Measurements from ENCODE around the gene FBXL14. TPM values are rescaled to one million over a fixed set of nuclear protein-coding genes. Genes with fewer than 3 reads are reported as not detected.

Gene FBXL14
- total RNA-seq (2016; rRNA removed; fragmentation: Illumina TruSeq; extraction: Trizol) (5.5 and 7.0 TPM in 2 replicates), polyA plus RNA-seq (2011; rRNA removed) (7.2 and 7.4 TPM in 2 replicates), polyA minus RNA-seq (2011; rRNA and poly(A)+ RNA removed; ENCODE audit: low replicate concordance) (24.9 and 37.9 TPM in 2 replicates), Bru-seq, nascent RNA (percentile 45 among the genes with signal in this experiment), BruChase-seq, experiment 1, labeled RNA remaining after a 6-hour chase (percentile 59 among the genes with signal in this experiment), BruChase-seq, experiment 2, labeled RNA remaining after a 2-hour chase (percentile 56 among the genes with signal in this experiment)
- total RNA-seq (2016; cell fraction: cytosol; rRNA removed; fragmentation: Illumina TruSeq; extraction: Trizol; ENCODE audit: low read depth), result 1.6 TPM in 2 replicates
- total RNA-seq (2016; cell fraction: insoluble cytoplasmic fraction; rRNA removed; fragmentation: Illumina TruSeq; extraction: Trizol), result 5.8 and 6.3 TPM in 2 replicates
- 7.3 and 8.4 TPM in 2 replicates for total RNA-seq (2016; cell fraction: membrane; rRNA removed; fragmentation: Illumina TruSeq; extraction: Trizol)
- total RNA-seq (2016; cell fraction: nucleus; rRNA removed; fragmentation: Illumina TruSeq; extraction: Trizol), result 3.5 and 4.2 TPM in 2 replicates
- 5.7 and 11.0 TPM in 2 replicates for polyA plus RNA-seq (2011; cell fraction: cytosol; rRNA removed)
- polyA plus RNA-seq (2011; cell fraction: nucleus; rRNA removed), result 4.8 and 5.6 TPM in 2 replicates
- polyA plus RNA-seq (2012), result 1.5 and 3.4 TPM in 2 replicates
- polyA plus RNA-seq (2016; cell fraction: cytosol; fragmentation: Illumina TruSeq; extraction: Trizol; ENCODE audit: low read depth), result 1.3 and 1.5 TPM in 2 replicates
- polyA plus RNA-seq (2016; cell fraction: insoluble cytoplasmic fraction; fragmentation: Illumina TruSeq; extraction: Trizol; ENCODE audit: low read depth), result 4.3 and 4.9 TPM in 2 replicates
- polyA plus RNA-seq (2016; cell fraction: membrane; fragmentation: Illumina TruSeq; extraction: Trizol; ENCODE audit: low read depth), result 3.9 and 4.6 TPM in 2 replicates
- 2.8 and 3.0 TPM in 2 replicates for polyA plus RNA-seq (2016; cell fraction: nucleus; fragmentation: Illumina TruSeq; extraction: Trizol; ENCODE audit: insufficient read depth, low read depth)
- polyA minus RNA-seq (2011; cell fraction: cytosol; rRNA and poly(A)+ RNA removed), result 5.9 and 9.1 TPM in 2 replicates
- 3.3 and 4.5 TPM in 2 replicates for polyA minus RNA-seq (2011; cell fraction: nucleus; rRNA and poly(A)+ RNA removed)
- long read RNA-seq, experiment 1, result 0 reads
- long read RNA-seq, experiment 2, partial matches to known transcripts, result 0 of 33 reads
- long read RNA-seq, experiment 2, other reads (novel, unspliced or antisense), result 33 of 33 reads

GRCh38 chr12:1594261-1595025, at the start of gene FBXL14:
FBXL14 (minus strand) TSS chr12:1594581; CDS start chr12:1594066, 515 bp downstream.
- peak; percentile 82 for ATAC-seq
- Histone ChIP-seq H2AFZ (ENCODE audit: low read length) (peak within 1 kb of the TSS; percentile 33), H3K4me2 (ENCODE audit: low read depth, low read length) (peak within 1 kb of the TSS; percentile 99), H3K4me3 (replicated peaks in 1 of 3; ENCODE audit: insufficient read depth in 1 of 3, low read depth in 2 of 3, low read length in 3 of 3) (peak within 1 kb of the TSS; percentile 66 to 83 (median 75)), H3K27me3 (ENCODE audit: control insufficient read depth in 1 of 2, insufficient read depth in 2 of 2, low read length in 2 of 2) (peaks cover 0 to 4% of the 10 kb centered on the region in 2 experiments; a peak in 2 of 5 replicates), H3K27ac (ENCODE audit: extremely low read length, insufficient read depth, low read length) (peak within 1 kb of the TSS; percentile 73), H4K20me1 (ENCODE audit: insufficient read depth, low read length) (peaks cover 17% of the 10 kb centered on the region; the same call in 1 of the 2 replicates), H3K36me3 (replicated peaks in 1 of 2; ENCODE audit: control insufficient read depth in 1 of 2, insufficient read depth in 2 of 2, low read length in 2 of 2) (no peaks in the 10 kb centered on the region), H3K79me2 (ENCODE audit: insufficient read depth, low read length) (peaks cover 26% of the 10 kb centered on the region), H3K4me1 (ENCODE audit: insufficient read depth, low read length) (peaks cover 52% of the 10 kb centered on the region), H3K9ac (ENCODE audit: insufficient read depth, low read depth, low read length) (peak within 1 kb of the TSS; percentile 61), H3K9me3 (ENCODE audit: low read length) (no peaks in the 10 kb centered on the region)
- intact Hi-C loops (cut with micrococcal nuclease; ENCODE audit: unreplicated experiment) (no loop called here), in situ Hi-C loops (cut with HindIII; ENCODE audit: extremely low pct_ligation_motif_present, low pct_unique_long_range_greater_than_20kb) (loop anchor here (5.0 to 25.0 kb wide), 2 partner anchors 77 to 1032 kb away; no protein-coding TSS in a partner anchor)
- 4% methylated on average over 5 of the region's 115 CpGs for WGBS (ENCODE audit: low lambda C conversion rate)
- CTCF ChIA-PET (ENCODE audit: low intra/inter-chr PET ratio, low total read pairs), result no interaction called here
- no TSS peak for BruUV-seq (replicated peaks)
- no peak for FAIRE-seq
- POLR2A ChIA-PET, result no interaction called here
- DNase-seq (ENCODE audit: low spot score), result peak; percentile 74
- TF ChIP-seq POLR2G (IDR thresholded peaks at IDR 0.05; ENCODE audit: low read depth, low read length) (peak; percentile 39; the same call in 1 of the 2 replicates), SIN3A (IDR thresholded peaks at IDR 0.05; ENCODE audit: borderline replicate concordance, low read depth, low read length) (peak; percentile 95; the same call in 1 of the 2 replicates), ZNF687 (CRISPR knock-in tag; IDR thresholded peaks at IDR 0.05) (peak; percentile 58), FOXC1 (CRISPR knock-in tag; IDR thresholded peaks at IDR 0.05; ENCODE audit: borderline replicate concordance) (0 out of 2 replicates have a peak, but pooled peaks have one; percentile 52), KDM5A (IDR thresholded peaks at IDR 0.05; ENCODE audit: borderline replicate concordance, low read length) (0 out of 2 replicates have a peak, but pooled peaks have one; percentile 5), PHF20 (CRISPR knock-in tag; IDR thresholded peaks at IDR 0.05) (0 out of 2 replicates have a peak, but pooled peaks have one; percentile 21), KAT8 (CRISPR knock-in tag; IDR thresholded peaks at IDR 0.05) (0 out of 2 replicates have a peak, but pooled peaks have one; percentile 31), RFX1 (IDR thresholded peaks at IDR 0.05) (peak; percentile 81), RFX3 (CRISPR knock-in tag; IDR thresholded peaks at IDR 0.05) (peak; percentile 77), MEIS2 (CRISPR knock-in tag; IDR thresholded peaks at IDR 0.05) (peak; percentile 20; the same call in 1 of the 2 replicates), SKI (IDR thresholded peaks at IDR 0.05; ENCODE audit: partially characterized antibody) (peak; percentile 70), ZBTB2 (CRISPR knock-in tag; IDR thresholded peaks at IDR 0.05; ENCODE audit: low read depth) (0 out of 2 replicates have a peak, but pooled peaks have one; percentile 19)

Data from HepG2 (cell line).